HG02588 (cell line): ENCODE measurements around the gene LSM14A.
A peak's percentile ranks its signal among the peaks of the same experiment; 100 is the strongest.

Experiments used
- ATAC-seq: cut with Tn5 transposase; IDR thresholded peaks from one replicate; pipeline ENCODE4 v1.9.1; 2021; ENCODE audit warnings: mild to moderate bottlenecking, moderate library complexity; ENCODE audit not compliant: unreplicated experiment

LSM14A gene

DNA sequence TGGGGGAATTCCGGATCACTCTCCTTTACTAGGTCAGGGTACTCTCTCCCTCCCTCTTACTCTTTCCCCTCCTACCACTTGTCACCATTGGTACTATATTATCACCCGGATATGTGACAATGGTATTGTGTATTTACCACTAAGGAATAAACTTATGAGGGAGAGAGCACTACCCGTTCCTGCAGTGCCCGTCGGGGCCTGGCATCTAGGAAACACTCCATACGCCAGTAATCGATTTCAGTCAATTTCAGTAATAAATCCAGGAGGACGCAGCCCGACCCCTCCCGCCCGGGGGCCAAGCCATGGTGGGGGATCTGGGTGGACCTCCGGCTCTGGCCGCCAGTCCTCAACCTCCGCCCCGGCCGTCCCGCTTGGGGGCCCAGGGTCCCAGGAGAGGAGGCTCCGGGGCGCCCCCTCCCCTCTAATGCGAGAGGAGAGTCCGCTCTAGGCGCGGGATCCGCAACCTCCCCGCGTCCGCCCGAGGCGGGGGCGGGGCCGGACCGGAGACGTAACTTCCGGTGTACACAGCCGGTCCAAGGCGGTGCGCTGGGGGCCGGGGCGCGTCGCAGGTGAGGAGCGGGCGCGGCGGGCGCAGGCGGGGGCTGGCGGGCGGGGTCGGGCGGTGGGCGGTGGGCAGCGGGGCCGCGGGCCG lies 81.9 kb downstream of the LSM14A start, which contains the start of gene GARRE1:
Gene GARRE1 (plus strand): TSS at position 509 of the 652 bp plus-strand sequence. CDS start 45,920 bp downstream, outside the sequence.
- peak; percentile 82 for ATAC-seq

DNA sequence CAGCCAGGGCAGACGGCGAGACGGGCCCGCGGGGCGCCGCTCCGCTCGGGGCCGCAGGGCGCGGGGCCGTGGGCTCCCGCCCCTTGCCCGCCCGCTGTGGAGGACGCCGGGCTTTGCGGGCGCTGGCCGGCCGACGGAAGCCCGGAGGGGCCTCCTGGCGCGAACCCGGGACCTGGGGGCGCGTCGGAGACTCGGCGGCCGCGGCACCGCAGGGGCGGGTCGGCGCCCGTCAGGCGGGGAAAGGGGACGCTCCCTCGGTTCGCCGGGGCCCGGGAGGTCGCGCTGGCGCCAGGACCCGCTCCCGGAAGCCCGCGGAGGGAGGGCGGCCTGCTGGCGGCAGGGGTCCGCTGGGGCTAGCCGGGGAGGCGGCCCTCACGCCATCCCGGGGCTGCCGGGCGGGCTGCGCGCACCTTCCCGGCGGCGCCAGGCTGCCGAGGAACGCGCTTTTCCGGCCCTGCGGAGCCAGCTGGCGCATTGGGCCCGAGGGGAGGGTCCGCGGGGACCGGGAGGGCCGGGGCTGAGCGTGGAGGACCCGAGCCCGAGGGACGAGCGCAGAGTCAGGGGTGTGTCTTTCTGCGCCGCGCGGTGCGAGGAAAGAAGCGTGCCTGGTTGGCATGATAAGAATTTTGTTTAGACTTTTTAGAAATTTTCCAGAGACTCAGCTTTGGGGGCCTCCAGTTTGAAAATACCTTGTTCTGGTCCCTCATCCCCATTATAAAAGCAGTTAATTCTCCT lies 82.6 kb downstream of the LSM14A start:
- peak; percentile 64 for ATAC-seq

DNA sequence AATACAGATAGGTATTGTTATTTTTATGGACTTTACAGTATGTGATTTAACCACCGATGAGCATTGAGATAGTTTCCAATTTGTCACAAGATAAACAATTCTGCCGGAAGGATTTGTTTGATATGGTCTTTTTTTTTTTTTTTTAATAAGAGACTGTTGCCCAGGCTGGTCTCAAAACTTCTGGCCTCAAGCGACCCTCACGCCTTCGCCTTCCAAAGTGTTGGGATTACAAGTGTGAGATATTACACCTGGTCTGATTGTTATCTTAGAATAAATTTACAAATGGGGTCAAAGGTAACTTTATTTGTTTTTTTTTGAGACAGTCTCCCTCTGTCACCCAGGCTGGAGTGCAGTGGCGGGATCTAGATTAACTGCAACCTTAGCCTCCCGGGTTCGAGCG lies 83.2 kb downstream of the LSM14A start:
- no peak for ATAC-seq

DNA sequence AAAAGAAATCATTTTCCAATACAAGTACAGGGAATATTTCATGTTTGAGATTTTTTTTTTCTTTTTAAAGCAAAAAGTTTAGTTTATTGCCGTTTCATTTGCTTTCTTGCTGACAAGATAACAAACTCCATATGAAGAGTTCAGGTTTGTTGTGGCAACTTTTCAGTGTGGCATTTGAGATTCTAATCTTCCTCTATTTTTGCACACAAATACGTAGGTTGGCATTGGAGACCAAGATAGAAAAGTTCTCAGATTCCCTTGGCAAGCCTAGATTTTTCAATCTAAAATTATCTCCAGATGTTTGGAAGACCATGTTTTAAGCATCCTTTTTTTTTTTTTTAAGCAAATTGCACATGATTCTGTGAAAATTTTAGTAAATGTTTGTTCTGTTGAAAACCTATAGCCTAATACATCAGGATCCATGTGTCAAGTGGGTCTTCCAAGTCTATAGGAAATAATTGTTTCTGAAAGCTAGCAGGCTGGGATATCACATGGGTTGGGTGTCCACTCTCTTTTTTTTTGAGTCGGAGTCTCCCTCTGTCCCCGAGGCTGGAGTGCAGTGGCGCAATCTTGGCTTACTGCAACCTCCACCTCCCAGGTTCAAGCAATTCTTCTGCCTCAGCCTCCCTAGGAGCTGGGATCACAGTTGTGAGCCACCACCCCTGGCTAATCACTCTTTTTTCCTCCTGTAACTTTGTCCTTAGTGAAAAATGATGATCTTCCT lies 84.7 kb downstream of the LSM14A start:
- ATAC-seq: no peak

DNA sequence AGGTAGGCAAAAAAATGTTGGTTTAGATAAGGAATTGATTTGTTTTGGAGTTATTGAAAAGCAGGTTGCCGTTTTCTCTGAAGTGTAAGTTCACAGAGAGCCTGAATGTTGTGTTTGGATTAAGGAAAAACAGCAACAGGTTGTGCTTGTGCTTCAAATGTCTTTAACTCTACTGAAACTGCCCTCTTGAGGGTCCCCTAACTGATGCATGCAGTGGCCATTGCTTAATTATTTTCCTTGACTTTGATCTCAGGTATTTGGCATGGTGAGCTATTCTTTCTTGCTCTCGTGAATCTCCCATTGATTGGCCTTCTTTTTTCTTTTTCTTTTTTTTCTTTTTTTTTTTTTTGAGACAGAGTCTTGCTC lies 85.2 kb downstream of the LSM14A start:
- no peak for ATAC-seq

DNA sequence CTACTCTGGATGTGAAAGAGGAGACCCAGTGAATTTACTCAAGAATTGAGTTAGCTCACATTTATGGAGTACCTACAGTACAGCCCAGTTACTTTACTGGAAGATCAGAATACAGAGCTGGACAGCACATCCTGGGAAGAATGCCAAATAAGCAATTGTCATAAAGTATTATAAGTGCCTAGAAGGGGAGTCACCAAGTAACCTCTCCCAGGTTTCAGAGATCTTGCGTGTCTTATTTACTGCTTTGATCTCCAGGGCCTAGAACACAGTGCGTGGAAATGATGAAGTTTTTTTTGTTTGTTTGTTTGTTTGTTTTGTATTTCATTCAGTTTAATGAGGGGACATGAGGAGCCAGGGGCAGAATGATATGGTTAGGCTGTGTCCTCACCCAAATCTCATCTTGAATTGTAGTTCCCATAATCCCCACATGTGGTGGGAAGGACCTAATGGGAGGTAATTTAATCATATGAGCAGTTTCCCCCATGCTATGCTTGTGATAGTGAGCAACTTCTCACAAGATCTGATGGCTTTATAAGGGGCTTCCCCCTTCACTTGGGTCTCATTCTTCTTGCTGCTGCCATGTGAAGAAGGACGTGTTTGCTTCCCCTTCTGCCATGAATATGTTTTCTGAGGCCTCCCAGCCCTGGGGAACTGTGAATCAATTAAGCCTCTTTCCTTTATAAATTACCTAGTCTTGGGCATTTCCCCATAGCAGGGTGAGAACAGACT lies 87.2 kb downstream of the LSM14A start:
- no peak for ATAC-seq

DNA sequence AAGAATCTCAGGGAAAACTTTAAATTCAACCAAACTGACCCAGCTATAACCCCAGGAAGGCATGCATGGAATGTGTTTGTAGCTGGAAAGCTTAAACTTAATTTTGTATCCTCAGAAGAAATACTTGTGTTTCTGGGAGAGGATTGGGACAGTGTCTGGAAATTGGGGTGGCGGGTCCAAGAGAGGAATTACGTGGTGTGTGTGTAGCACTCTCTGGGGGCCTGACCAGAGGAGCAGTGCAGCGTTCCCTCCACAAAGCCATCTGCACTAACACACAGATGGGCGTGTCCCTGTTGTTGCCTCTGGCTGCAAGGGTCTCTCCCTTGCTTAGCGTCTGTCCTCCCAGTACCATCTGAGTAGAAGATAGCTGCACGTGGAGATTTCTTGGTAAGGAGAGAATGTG lies 88.5 kb downstream of the LSM14A start:
- ATAC-seq: no peak

DNA sequence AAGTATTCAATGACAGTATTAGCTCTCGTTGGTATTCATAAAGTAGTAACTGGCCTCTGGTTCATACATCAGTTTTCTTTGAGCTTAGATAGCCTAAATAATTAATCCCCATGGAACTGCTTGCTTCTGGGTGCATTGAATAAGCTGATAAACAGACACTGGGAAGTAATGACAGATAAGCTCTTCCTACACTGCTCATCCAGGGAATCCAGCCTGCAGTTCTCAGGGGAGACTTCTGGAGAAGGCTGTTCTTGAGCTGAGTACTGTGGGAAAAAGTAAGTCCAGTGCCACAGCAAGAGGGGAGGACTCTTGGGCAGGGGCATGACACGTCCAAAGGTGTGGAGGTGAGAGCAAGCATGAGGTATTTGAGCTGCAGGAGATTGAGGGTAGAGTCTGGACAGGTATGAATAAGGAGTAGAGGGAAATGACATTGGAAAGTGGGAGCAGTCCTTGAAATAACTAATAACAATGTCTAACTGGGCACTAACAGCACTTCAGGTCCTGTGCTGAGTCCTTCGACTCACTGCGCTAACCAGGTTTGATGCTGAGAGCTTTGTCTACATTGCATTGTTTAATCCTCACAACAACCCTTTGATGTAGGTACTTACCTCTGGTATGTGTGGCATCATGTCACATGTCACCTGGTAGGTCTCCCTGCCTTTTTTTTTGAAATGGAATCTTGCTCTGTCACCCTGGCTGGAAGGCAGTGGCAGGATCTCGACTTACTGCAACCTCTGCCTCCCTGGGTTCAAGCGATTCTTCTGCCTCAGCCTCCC lies 89.2 kb downstream of the LSM14A start:
- no peak for ATAC-seq

DNA sequence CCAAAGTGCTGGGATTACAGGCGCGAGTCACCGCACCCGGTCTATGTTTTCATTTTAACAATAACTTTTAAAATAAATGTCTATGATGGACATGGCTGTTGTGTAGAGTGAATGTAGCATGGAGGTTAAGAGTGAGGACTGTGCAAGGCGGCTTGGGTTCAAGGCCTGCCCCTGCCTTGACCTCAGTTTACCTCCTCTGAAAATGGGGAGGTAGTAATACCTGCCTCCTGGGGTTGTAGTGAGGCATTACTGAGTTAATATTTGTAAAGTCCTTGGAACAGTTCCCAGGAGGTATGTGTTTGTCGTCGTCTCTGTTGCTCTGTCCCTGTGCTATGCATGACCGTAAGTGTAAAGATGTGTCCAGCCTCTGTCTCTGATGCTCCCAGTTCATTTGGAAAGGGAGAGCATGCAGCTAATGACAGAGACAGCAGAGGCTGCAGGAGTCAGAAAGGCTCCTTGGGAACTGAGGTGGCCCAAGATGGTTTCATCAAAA lies 91.5 kb downstream of the LSM14A start:
- ATAC-seq: no peak

DNA sequence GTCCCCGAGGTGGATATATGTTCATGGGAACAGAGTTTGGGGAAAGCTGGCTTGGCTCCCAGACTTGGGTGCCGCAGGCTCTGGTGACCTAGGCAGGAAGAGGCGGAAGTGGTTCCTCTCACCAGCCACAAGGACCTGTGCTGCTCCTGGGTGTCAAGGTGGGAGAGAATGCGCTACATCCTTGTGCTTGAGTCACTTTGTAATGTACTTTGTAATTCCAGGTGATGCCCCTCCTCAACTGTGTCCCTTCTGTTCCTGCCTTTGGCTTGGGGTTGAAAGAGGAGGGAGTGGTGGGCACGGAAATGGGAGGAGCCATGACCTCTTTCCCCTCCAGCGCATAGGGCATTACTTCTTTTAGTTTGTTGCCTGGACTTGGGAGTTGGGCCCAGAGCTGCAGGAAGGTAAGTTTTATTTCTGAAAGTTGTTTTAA lies 92.9 kb downstream of the LSM14A start:
- no peak for ATAC-seq

DNA sequence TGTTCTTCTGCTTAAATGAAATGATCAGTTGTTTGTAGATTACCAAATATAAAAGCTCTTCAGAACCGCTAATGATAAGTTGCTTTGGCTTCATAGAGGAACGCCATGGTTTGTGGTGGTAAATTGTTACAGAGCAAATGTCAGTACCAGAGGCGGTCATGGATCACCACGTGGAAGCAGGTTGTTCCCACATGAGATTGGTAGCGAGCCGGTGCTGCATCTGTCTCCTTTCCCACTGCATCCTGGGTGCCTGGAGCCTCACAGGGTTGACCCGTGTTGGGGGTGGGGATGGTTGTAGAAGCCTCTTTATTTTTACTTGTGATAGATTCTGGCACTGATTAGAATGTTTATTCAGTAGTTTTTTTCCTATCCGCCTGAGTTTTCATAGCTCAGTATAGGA lies 96.8 kb downstream of the LSM14A start:
- no peak for ATAC-seq

DNA sequence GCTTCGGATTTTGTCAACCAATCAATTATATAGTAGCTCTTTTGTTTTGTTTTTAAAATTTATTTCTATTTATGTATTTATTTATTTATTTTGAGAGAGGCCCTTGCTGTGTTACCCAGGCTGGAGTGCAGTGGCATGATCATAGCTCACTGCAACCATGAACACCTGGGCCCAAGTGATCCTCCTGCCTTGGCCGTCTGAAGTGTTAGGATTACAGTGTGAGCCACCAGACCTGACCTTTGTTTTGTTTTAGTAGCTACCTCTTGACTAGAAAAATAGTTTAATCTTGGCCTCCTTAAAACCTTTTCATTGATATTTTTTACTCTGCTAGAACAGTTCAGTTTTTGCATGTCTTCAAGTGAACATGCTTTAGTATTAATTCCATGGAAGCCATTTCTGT lies 97.2 kb downstream of the LSM14A start:
- no peak for ATAC-seq

DNA sequence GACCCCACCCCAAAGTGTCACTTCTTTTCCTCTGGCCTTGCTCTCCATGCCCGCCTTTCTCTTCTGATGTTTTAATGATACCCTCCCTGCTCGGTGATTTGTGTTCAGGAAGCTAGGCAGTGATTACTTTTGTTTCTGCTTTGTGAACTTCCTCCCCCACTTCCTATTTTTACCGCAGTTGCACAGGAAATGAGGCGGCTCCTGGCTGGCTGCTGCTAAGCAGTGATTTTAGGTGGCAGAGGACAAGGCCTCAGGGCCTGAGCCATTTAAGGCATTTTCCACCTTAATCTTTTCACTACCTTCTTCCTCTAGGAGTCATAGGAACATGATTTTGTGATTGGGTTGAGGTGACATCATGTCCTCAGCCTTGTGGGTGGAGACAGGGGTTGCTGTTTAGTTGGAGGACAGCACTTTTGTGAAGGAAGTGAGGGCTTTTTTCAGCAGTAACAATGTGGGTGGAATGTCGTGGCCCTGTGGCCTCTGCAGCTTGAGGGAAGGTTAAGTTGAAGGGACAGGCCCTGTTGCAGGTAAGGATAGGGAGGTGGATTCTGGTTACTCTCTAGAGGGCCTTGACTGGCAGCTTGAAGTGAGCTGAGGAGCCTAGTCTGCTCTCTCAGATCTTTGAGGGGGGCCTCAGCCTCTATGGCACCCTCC lies 97.8 kb downstream of the LSM14A start:
- peak; percentile 42 for ATAC-seq

DNA sequence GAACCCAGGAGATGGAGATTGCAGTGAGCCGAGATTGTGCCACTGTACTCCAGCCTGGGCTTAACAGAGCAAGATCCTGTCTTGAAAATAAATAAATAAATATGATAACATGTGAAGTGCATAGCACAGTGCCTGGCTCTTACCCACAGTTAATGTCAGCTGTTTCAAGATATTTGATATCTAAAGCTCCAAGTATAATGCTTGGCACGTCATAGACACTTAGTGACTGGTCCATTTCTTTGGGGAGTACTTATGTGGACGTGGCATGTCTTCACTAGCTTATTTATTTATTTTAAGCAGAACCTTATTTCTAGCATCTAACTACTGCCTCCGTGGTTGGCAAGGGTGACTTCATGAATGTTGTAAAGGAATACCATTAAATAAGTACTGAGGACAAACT lies 100.8 kb downstream of the LSM14A start:
- ATAC-seq: no peak

DNA sequence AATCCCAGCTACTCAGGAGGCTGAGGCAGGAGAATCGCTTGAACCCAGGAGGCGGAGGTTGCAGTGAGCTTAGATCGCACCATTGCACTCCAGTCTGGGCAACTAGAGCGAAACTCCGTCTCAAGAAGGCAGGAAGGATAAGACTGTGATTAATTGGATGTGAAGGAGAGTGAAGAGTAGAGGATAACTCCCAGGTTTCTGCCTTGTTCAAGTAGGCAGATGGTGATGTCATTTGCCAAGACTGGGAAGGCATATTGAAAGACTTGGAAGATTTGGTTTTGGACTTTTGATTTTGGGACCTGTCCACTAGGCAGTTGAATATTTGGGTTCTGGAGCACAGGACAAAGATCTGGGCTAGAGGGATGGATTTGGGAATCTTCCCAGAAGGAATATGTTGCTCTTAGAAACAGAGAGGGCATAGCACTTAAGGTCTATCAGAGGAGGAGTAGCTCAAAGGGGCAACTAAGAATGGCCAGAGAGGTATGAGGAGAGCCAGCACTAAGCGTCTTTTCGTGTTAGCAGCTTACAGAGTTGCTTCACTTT lies 102.1 kb downstream of the LSM14A start:
- no peak for ATAC-seq

DNA sequence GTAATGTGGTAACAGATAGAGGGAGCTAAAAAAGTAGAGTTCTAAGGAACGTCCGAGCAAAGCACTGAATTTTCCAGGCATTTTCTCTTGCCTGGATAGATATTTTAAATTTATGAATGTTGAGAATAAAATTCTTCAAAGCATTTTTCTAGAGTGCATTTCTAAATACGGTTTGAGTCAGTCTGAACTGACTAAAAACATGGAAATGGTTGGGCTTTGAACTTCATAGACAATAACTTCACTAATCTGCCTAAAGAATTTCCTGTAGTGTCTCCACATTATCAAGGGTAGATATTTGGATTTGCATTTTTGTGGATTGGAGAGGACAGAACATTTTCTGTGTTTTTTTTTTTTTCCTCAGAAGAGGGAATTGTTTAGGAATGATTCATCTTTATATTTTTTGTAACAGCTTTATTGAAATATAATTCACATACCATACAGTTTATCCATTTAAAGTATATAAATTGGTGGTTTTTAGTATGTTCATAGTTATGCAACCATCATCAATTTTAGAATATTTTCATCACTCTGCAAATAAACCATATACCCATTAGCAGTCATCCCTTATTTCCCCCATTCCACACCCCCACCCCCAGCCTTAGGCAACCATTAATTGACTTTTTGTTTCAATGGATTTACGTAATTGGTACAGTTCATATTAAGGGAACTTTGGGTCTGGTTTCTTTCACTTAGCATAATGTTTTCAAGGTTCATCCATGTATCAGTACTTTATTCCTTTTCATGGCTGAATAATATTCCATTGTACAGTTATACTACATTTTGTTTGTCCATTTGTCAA lies 102.7 kb downstream of the LSM14A start:
- ATAC-seq: no peak

DNA sequence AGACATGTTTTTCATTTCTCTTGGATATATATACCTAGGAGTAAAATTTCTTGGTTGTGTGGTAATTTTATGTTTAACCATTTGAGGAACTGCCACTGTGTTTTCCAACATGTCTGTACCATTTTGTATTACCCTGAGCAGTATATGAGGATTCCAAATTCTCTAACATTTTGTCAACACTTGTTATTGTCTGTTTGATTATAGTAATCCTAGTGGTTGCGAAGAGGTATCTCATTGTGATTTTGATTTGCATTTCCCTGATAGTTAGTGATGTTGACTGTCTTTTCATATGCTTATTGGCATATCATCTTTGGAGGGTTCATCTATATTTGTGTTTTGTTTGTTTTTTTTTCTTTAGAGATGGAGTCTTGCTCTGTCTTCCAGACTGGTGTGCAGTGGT lies 103.4 kb downstream of the LSM14A start:
- no peak for ATAC-seq

DNA sequence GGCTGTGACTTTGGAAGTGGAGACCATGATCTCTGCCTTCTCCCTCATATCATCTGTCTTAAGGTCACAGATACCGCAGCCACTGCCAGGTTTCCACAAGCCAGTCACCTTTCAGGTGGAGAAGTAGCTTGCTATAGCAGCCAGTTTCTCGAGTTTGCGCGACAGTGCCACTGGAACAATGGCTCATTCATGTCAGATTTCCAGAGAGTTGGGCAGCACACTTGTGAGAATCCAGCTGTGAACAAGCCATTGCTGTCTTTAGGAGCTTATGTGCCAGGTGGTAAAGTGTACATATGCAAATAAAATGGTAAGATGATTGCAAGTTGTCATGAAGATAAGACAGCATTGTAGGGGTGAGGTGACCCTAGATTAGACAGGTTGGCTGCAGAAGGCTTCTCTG lies 104.3 kb downstream of the LSM14A start:
- no peak for ATAC-seq

DNA sequence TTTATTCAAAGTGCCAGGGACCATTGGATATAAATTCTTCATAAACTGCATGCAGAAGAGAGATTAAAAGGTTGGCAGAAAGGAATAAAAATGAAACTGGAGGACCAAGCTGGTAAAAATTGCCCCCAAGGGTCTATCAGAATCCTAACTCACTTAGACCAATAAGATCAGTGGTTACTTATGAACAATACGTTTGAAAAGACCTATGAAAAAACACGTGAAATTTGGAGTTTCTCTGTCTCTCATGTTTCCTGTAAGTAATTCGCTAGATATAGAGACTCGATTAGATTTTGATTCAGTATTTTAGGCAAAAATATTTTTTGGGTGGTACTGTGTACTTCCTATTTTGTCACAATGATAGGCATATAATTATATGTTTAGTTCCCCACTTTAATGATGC lies 104.9 kb downstream of the LSM14A start:
- ATAC-seq: no peak
